ENCODE measurements around the gene ANKH. TPM values are rescaled to one million over a fixed set of nuclear protein-coding genes. Genes with fewer than 3 reads are reported as not detected.
A peak's percentile ranks its signal among the peaks of the same experiment; 100 is the strongest.

The ANKH gene
- total and polyA plus RNA-seq, 4 donors, result 9.3 to 57.1 (median 37.4) TPM

- H3K27me3 ChIP-seq (ENCODE audit: control insufficient read depth in 4 of 4, insufficient read depth in 4 of 4, low read length in 3 of 4), result no peaks in the 10 kb centered on the region
- H3K9ac ChIP-seq (ENCODE audit: low read depth in 1 of 2, low read length in 2 of 2), result no peak overlapping the region
- H3K4me1 ChIP-seq (ENCODE audit: control insufficient read depth in 4 of 4, insufficient read depth in 4 of 4, low read length in 3 of 4), result peaks cover 0 to 6% (median under 1%) of the 10 kb centered on the region in 4 donors
- H3K36me3 ChIP-seq (ENCODE audit: control insufficient read depth in 4 of 4, insufficient read depth in 3 of 4, low read depth in 1 of 4, low read length in 3 of 4), result peaks cover 0 to 5% (median 2%) of the 10 kb centered on the region in 4 donors
- no peak overlapping the region for H3K4me3 ChIP-seq (ENCODE audit: low read depth in 1 of 3, low read length in 3 of 3)
- no peak overlapping the region for H3K27ac ChIP-seq (ENCODE audit: low read depth in 1 of 2, low read length in 2 of 2)
- no peak for TF ChIP-seq EGR1 (IDR thresholded peaks at IDR 0.05; ENCODE audit: low read depth in 2 of 2)
- TF ChIP-seq RAD21 (IDR thresholded peaks at IDR 0.05), result no peak
- TF ChIP-seq ZBTB33 (IDR thresholded peaks at IDR 0.05), result no peak
- no peak for TF ChIP-seq CTCF (IDR thresholded peaks at IDR 0.05; ENCODE audit: low read depth, low read length, missing input control)
- TF ChIP-seq MAX (IDR thresholded peaks at IDR 0.05), result no peak
- no peak for TF ChIP-seq GABPA (IDR thresholded peaks at IDR 0.05 in 1 of 2, conservative IDR thresholded peaks at IDR 0.05 in 1 of 2)
- no peak for TF ChIP-seq FOXA1 (IDR thresholded peaks at IDR 0.05)
- TF ChIP-seq YY1 (IDR thresholded peaks at IDR 0.05), result no peak
- no peak for TF ChIP-seq TAF1 (conservative IDR thresholded peaks at IDR 0.05)
- TF ChIP-seq NR2F2 (IDR thresholded peaks at IDR 0.05), result no peak
- no peak for TF ChIP-seq FOXA2 (IDR thresholded peaks at IDR 0.05)
- DNase-seq (ENCODE audit: low spot score), result no peak
- 69% methylated on average over 1 of the region's 1 CpG for WGBS
- no peaks in the 10 kb centered on the region for H3K9me3 ChIP-seq (ENCODE audit: control insufficient read depth in 4 of 4, low read length in 3 of 4)
Measured at GRCh38 chr5:14766584-14766983, 105.0 kb downstream of the ANKH start.

GRCh38 chr5:14765587-14765986, 106.0 kb downstream of the ANKH start:
- Histone ChIP-seq H3K36me3 (ENCODE audit: control insufficient read depth in 4 of 4, insufficient read depth in 3 of 4, low read depth in 1 of 4, low read length in 3 of 4) (peaks cover 0 to 5% (median 2%) of the 10 kb centered on the region in 4 donors), H3K4me1 (ENCODE audit: control insufficient read depth in 4 of 4, insufficient read depth in 4 of 4, low read length in 3 of 4) (peaks cover 0 to 15% (median 8%) of the 10 kb centered on the region in 4 donors), H3K4me3 (ENCODE audit: low read depth in 1 of 3, low read length in 3 of 3) (no peak overlapping the region), H3K9ac (ENCODE audit: low read depth in 1 of 2, low read length in 2 of 2) (no peak overlapping the region), H3K27me3 (ENCODE audit: control insufficient read depth in 4 of 4, insufficient read depth in 4 of 4, low read length in 3 of 4) (no peaks in the 10 kb centered on the region), H3K9me3 (ENCODE audit: control insufficient read depth in 4 of 4, low read length in 3 of 4) (no peaks in the 10 kb centered on the region), H3K27ac (ENCODE audit: low read depth in 1 of 2, low read length in 2 of 2) (no peak overlapping the region)
- WGBS, result 93% methylated on average over 3 of the region's 3 CpGs
- TF ChIP-seq CTCF (IDR thresholded peaks at IDR 0.05; ENCODE audit: low read depth, low read length, missing input control), result no peak
- no peak for TF ChIP-seq NR2F2 (IDR thresholded peaks at IDR 0.05)
- TF ChIP-seq RAD21 (IDR thresholded peaks at IDR 0.05), result no peak
- TF ChIP-seq HNF4A (conservative IDR thresholded peaks at IDR 0.05), result peak in 1 of 2 donors; percentile 19
- no peak for DNase-seq (ENCODE audit: low spot score)
